Kidney (tissue), 14 donors: Measurements from ENCODE around the gene OOSP3. TPM values are rescaled to one million over a fixed set of nuclear protein-coding genes. Genes with fewer than 3 reads are reported as not detected.
"Not testable (repeated sequence)": the region's sequence is repeated elsewhere in the genome, so short reads cannot be mapped to it uniquely, and the experiment has no call there.

Source experiments
- DNase-seq, 5 donors: peaks; one replicate each; pipeline ENCODE4 v3.0.0-alpha.2; 2013 to 2020
- FAIRE-seq: peaks from 2 replicates; lab custom pipeline; 2012; peaks lifted over from hg19 to GRCh38; lab: Jason Lieb, UNC
- H3K27ac ChIP-seq, 2 donors: one replicate each; pipeline ENCODE4 v1.7.0; 2013; ENCODE audit warnings: low read depth in 2 of 2, low read length in 2 of 2, inconsistent platforms in 1 of 2
- H3K27me3 ChIP-seq: one replicate; pipeline ENCODE4 v1.7.1; 2013; ENCODE audit warnings: low read length, inconsistent platforms; ENCODE audit not compliant: control insufficient read depth, insufficient read depth
- H3K36me3 ChIP-seq, 3 donors: one replicate each; pipeline versions ENCODE4 v1.7.0 to v1.7.1; 2013; ENCODE audit warnings: low read length in 3 of 3, control low read depth in 1 of 3, inconsistent platforms in 1 of 3; ENCODE audit not compliant: insufficient read depth in 3 of 3, control insufficient read depth in 2 of 3
- H3K4me1 ChIP-seq, 3 donors: one replicate each; pipeline versions ENCODE4 v1.7.0 to v1.7.1; 2013; ENCODE audit warnings: low read length in 3 of 3, inconsistent platforms in 1 of 3, low read depth in 1 of 3; ENCODE audit not compliant: control insufficient read depth in 2 of 3, insufficient read depth in 2 of 3
- H3K4me3 ChIP-seq, 3 donors: one replicate each; pipeline versions ENCODE4 v1.7.0 to v1.8.1; 2013; ENCODE audit warnings: low read length in 3 of 3, control low read depth in 1 of 3, inconsistent platforms in 1 of 3
- H3K9ac ChIP-seq, 3 donors: one replicate each; pipeline versions ENCODE4 v1.7.0 to v1.7.1; 2013; ENCODE audit warnings: low read length in 3 of 3, control low read depth in 1 of 3, inconsistent platforms in 1 of 3
- H3K9me3 ChIP-seq, 3 donors: one replicate each; pipeline versions ENCODE4 v1.7.0 to v1.7.1; 2013; ENCODE audit warnings: low read length in 3 of 3, control low read depth in 1 of 3, inconsistent platforms in 1 of 3; ENCODE audit not compliant: control insufficient read depth in 2 of 3, insufficient read depth in 1 of 3
- intact Hi-C: fragments of 100-400 bp; cut with DNase I; formaldehyde crosslinking; loops from one replicate; pipeline ENCODE4 v1.11.1; 2022
- polyA plus RNA-seq: library from polyadenylated mRNA; stranded (reverse); fragments of 350-450 nt; fragmentation: Illumina TruSeq; extraction: RNeasy Lipid Tissue Mini Kit (QIAGEN cat#74804); gene quantifications from one replicate; pipeline ENCODE4 v1.2.3, GENCODE V29; 2014; ENCODE audit warnings: low read depth, low replicate concordance; ENCODE audit not compliant: insufficient read depth
- total RNA-seq: library from RNA; stranded (reverse); fragmentation: NEBNext Ultra II Directional; extraction: Animal tissue kit (Norgen Biotek cat#: 25700); gene quantifications from one replicate; pipeline ENCODE4 v1.2.1, GENCODE V29; 2021
- TF ChIP-seq, protein P1 (sequence below): IDR thresholded peaks from 3 replicates; pipeline ENCODE4 v1.5.1; 2012; ENCODE audit warnings: mild to moderate bottlenecking, moderate library complexity, borderline replicate concordance; ENCODE audit not compliant: insufficient read depth; ENCODE audit errors: extremely low read depth
- donor health status: control.
- donor health status: control.
- donor health status: control.
- donor health status: control.
- donor health status: control.
- donor health status: DM: yes; HTN: yes; CAD: no.
- donor health status: Normal renal cell carcinoma (clear cell type).

The OOSP3 gene
- total and polyA plus RNA-seq, 2 donors from 2014 or later: not detected

DNA sequence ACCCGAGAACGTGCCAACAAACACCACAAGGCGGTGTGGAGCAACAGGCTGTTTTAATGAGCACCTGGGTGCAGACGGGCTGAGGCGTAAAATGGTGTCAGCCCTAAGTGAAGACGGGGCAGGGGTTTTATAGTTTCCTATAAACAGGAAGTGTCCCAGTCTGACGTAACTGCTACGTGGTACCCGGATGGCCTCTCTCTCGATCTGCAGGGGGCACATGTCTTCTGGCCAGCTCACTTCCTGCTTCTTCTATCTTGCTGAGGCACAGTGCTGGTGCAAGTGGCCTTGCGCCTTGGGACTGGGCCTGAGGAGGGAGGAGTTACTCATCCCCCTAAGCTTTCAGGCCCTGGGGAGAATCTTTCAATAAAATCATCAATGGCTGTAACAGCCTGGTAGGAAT, 20.9 kb downstream of the OOSP3 start:
- FAIRE-seq: no peak
- Histone ChIP-seq H3K27ac (no peak overlapping the region), H3K9me3 (no peaks in the 10 kb centered on the region), H3K4me3 (no peak overlapping the region), H3K4me1 (no peaks in the 10 kb centered on the region), H3K36me3 (no peaks in the 10 kb centered on the region), H3K27me3 (no peaks in the 10 kb centered on the region), H3K9ac (no peak overlapping the region)
- TF ChIP-seq, protein P1, sequence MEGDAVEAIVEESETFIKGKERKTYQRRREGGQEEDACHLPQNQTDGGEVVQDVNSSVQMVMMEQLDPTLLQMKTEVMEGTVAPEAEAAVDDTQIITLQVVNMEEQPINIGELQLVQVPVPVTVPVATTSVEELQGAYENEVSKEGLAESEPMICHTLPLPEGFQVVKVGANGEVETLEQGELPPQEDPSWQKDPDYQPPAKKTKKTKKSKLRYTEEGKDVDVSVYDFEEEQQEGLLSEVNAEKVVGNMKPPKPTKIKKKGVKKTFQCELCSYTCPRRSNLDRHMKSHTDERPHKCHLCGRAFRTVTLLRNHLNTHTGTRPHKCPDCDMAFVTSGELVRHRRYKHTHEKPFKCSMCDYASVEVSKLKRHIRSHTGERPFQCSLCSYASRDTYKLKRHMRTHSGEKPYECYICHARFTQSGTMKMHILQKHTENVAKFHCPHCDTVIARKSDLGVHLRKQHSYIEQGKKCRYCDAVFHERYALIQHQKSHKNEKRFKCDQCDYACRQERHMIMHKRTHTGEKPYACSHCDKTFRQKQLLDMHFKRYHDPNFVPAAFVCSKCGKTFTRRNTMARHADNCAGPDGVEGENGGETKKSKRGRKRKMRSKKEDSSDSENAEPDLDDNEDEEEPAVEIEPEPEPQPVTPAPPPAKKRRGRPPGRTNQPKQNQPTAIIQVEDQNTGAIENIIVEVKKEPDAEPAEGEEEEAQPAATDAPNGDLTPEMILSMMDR: no peak
- intact Hi-C loops: no loop called here
- no peak for DNase-seq

DNA sequence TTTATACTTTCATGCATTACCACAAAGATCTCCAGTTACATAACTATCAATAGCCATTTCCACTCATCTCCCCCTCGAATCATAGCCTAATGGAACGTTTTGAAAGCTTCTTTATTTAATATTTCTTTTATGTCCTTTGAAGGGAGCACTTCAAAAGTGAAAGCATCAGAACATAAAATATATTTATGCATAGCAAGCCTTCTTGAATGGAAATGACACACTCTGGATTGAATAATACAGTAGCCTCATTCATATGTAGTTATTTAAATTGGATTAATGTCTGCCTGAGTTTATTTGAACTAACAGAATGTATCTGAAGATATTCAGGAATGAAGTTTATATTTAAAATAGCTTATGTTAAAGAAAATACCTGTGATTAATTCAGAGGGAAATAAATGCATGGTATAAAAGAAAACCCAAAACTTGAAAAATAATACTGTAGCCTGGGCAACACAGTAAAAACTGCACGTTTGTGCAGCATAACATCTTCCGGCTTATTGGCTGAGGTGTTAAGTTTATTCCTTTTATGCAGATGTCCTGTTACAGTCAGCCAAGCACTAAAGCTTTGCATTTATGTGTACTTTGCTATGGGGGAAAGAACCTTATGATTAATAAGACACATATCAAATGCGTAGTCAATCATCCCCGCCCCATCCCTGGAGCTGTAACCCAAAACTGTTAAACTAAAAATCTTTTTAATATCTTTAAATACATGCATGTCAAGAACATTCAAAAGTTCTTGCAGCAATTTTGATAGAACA, 22.0 kb downstream of the OOSP3 start:
- Histone ChIP-seq H3K9ac (no peak overlapping the region), H3K27me3 (no peaks in the 10 kb centered on the region), H3K4me1 (no peaks in the 10 kb centered on the region), H3K27ac (no peak overlapping the region), H3K9me3 (no peaks in the 10 kb centered on the region), H3K4me3 (no peak overlapping the region), H3K36me3 (no peaks in the 10 kb centered on the region)
- FAIRE-seq (no peak), DNase-seq (no peak)
- intact Hi-C loops: no loop called here
- TF ChIP-seq, protein P1: no peak

DNA sequence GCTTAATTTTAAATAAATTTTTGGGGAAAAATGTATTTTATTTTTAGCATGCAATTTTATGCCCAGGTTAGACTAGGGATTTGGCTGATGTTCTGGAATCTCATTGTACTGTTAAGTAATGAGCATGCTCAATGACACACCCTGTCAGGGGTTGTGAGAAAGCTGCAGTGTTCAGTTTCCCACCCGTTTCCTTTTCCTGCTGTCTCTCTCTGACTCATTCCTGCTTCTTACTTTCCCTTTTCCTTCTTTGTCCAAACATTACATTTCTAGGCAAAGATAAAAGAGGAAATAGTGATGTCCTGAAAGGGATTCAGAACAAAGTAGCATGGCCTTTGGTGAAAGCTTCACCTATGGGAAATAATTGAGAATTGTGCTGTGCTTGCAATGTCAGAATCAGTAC, 22.7 kb downstream of the OOSP3 start:
- Histone ChIP-seq H3K4me1 (no peaks in the 10 kb centered on the region), H3K27me3 (no peaks in the 10 kb centered on the region), H3K9ac (no peak overlapping the region), H3K27ac (no peak overlapping the region), H3K36me3 (no peaks in the 10 kb centered on the region), H3K4me3 (no peak overlapping the region), H3K9me3 (no peaks in the 10 kb centered on the region)
- DNase-seq (peak in 1 of 5 donors; percentile 20), FAIRE-seq (no peak)
- TF ChIP-seq, protein P1: no peak
- intact Hi-C loops: no loop called here

DNA sequence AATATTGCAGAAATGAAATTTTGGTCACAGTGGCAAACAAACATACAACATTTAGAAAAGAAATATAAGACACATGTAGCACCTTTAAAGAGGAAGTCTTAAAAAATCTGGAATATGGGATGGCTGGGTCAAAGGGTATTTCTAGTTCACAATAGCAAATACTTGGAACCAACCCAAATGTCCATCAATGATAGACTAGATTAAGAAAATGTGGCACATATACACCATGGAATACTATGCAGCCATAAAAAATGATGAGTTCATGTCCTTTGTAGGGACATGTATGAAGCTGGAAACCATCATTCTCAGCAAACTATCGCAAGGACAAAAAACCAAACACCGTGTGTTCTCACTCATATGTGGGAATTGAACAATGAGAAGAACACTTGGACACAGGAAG, 25.0 kb downstream of the OOSP3 start:
- H3K4me1 ChIP-seq, H3K27ac ChIP-seq, intact Hi-C loops, FAIRE-seq, H3K27me3 ChIP-seq, H3K9me3 ChIP-seq, H3K9ac ChIP-seq, H3K36me3 ChIP-seq, H3K4me3 ChIP-seq, DNase-seq: not testable (repeated sequence)
